ENCODE measurements around the gene ZNF768. TPM values are rescaled to one million over a fixed set of nuclear protein-coding genes. Genes with fewer than 3 reads are reported as not detected.
"Not testable (repeated sequence)": the region's sequence is repeated elsewhere in the genome, so short reads cannot be mapped to it uniquely, and the experiment has no call there.

ZNF768 gene
- total RNA-seq, 2 donors from 2014 or later, result 25.0 to 36.3 TPM

- no peaks in the 10 kb centered on the region for H3K36me3 ChIP-seq
- ATAC-seq (ENCODE audit: insufficient number of reproducible peaks, low FRiP score, low read depth), result no peak
- H3K27ac ChIP-seq, result no peak overlapping the region
- H3K4me3 ChIP-seq, result no peak overlapping the region
- no peaks in the 10 kb centered on the region for H3K9me3 ChIP-seq
- no peaks in the 10 kb centered on the region for H3K27me3 ChIP-seq (replicated peaks; ENCODE audit: insufficient read depth)
- TF ChIP-seq, protein P1, sequence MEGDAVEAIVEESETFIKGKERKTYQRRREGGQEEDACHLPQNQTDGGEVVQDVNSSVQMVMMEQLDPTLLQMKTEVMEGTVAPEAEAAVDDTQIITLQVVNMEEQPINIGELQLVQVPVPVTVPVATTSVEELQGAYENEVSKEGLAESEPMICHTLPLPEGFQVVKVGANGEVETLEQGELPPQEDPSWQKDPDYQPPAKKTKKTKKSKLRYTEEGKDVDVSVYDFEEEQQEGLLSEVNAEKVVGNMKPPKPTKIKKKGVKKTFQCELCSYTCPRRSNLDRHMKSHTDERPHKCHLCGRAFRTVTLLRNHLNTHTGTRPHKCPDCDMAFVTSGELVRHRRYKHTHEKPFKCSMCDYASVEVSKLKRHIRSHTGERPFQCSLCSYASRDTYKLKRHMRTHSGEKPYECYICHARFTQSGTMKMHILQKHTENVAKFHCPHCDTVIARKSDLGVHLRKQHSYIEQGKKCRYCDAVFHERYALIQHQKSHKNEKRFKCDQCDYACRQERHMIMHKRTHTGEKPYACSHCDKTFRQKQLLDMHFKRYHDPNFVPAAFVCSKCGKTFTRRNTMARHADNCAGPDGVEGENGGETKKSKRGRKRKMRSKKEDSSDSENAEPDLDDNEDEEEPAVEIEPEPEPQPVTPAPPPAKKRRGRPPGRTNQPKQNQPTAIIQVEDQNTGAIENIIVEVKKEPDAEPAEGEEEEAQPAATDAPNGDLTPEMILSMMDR (IDR thresholded peaks at IDR 0.05), result no peak
- H3K4me1 ChIP-seq (ENCODE audit: control insufficient read depth in 1 of 2, low read depth in 2 of 2), result no peaks in the 10 kb centered on the region
- DNase-seq (ENCODE audit: low spot score), result no peak
Measured at GRCh38 chr16:30484887-30485286, 41.5 kb downstream of the ZNF768 start.

DNA sequence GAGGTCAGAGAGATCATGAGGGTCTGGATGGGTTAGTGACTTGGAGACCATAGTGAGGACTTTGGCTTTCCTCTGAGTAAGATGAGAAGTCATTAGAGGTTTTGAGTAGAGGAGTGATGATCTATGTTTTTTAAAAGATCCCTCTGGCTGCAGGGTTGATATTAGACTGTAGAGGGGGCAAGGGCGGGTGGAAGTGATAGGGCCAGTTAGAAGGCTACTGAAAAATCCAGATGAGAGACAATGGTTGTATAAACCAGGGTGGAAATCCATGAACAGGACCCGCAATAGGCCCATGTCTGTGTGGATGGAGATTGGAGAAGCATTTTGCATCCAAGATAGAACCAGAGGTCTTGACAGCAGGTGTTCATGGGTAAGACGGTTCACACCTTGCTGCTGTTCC lies 44.0 kb downstream of the ZNF768 start:
- Histone ChIP-seq H3K4me3 (no peak overlapping the region), H3K9me3 (no peaks in the 10 kb centered on the region), H3K27ac (no peak overlapping the region), H3K4me1 (ENCODE audit: control insufficient read depth in 1 of 2, low read depth in 2 of 2) (no peaks in the 10 kb centered on the region), H3K36me3 (no peaks in the 10 kb centered on the region), H3K27me3 (replicated peaks; ENCODE audit: insufficient read depth) (no peaks in the 10 kb centered on the region)
- DNase-seq (ENCODE audit: low spot score), result no peak
- TF ChIP-seq, protein P1 (IDR thresholded peaks at IDR 0.05), result no peak
- ATAC-seq (ENCODE audit: insufficient number of reproducible peaks, low FRiP score, low read depth), result no peak

GRCh38 chr16:30481381-30481780 lies 45.0 kb downstream of the ZNF768 start:
- no peaks in the 10 kb centered on the region for H3K4me1 ChIP-seq (ENCODE audit: control insufficient read depth in 1 of 2, low read depth in 2 of 2)
- no peak for DNase-seq (ENCODE audit: low spot score)
- ATAC-seq (ENCODE audit: insufficient number of reproducible peaks, low FRiP score, low read depth), result no peak
- H3K9me3 ChIP-seq, result no peaks in the 10 kb centered on the region
- no peak overlapping the region for H3K27ac ChIP-seq
- H3K27me3 ChIP-seq (replicated peaks; ENCODE audit: insufficient read depth), result no peaks in the 10 kb centered on the region
- H3K4me3 ChIP-seq, result no peak overlapping the region
- no peaks in the 10 kb centered on the region for H3K36me3 ChIP-seq
- TF ChIP-seq, protein P1 (IDR thresholded peaks at IDR 0.05), result no peak

- Histone ChIP-seq H3K9me3 (no peaks in the 10 kb centered on the region), H3K36me3 (no peaks in the 10 kb centered on the region), H3K4me1 (ENCODE audit: control insufficient read depth in 1 of 2, low read depth in 2 of 2) (no peaks in the 10 kb centered on the region), H3K27ac (no peak overlapping the region), H3K27me3 (replicated peaks; ENCODE audit: insufficient read depth) (no peaks in the 10 kb centered on the region), H3K4me3 (no peak overlapping the region)
- ATAC-seq (ENCODE audit: insufficient number of reproducible peaks, low FRiP score, low read depth), result no peak
- TF ChIP-seq, protein P1 (IDR thresholded peaks at IDR 0.05), result no peak
- no peak for DNase-seq (ENCODE audit: low spot score)
Measured at GRCh38 chr16:30478766-30479478, 47.4 kb downstream of the ZNF768 start.

DNA sequence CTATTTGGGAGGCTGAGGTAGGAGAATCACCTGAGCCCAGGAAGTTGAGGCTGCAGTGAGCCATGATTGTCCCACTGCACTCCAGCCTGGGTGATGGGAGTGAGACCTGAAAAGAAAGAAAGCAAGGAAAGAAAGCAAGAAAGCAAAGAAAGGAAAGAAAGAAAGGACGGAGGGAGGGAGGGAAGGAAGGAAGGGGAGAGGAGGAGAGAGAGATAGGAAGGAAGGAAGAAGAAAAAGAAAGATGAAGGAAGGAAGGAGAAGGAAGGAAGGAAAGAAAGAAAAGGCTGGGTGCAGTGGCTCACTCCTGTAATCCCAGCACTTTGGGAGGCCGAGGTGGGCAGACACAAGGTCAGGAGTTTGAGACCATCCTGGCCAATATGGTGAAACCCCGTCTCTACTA lies 48.6 kb downstream of the ZNF768 start:
- not testable (repeated sequence) for DNase-seq (ENCODE audit: low spot score); ATAC-seq (ENCODE audit: insufficient number of reproducible peaks, low FRiP score, low read depth); H3K9me3 ChIP-seq; H3K4me3 ChIP-seq; H3K4me1 ChIP-seq (ENCODE audit: control insufficient read depth in 1 of 2, low read depth in 2 of 2); H3K27me3 ChIP-seq (replicated peaks; ENCODE audit: insufficient read depth); H3K27ac ChIP-seq; H3K36me3 ChIP-seq

DNA sequence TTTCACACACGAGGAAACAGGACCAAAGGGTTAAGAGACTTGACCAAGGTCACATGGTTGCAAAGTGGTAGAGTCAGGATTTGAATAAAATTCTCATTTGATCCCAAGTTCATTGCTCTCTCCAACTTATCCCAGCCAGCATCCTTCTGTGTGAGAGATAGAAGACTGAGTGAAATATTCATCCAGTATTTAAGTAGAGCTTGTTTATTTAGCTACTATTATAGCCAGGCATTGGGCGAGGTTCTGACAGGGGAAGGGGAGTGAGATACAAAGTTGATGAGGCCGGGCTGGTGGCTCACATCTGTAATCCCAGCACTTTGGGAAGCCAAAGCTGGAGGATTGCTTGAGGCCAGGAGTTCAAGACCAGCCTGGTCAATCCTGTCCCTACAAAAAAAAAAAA lies 49.4 kb downstream of the ZNF768 start:
- ATAC-seq (ENCODE audit: insufficient number of reproducible peaks, low FRiP score, low read depth) (no peak), DNase-seq (ENCODE audit: low spot score) (no peak)
- Histone ChIP-seq H3K27ac (no peak overlapping the region), H3K9me3 (no peaks in the 10 kb centered on the region), H3K27me3 (replicated peaks; ENCODE audit: insufficient read depth) (no peaks in the 10 kb centered on the region), H3K4me3 (no peak overlapping the region), H3K4me1 (ENCODE audit: control insufficient read depth in 1 of 2, low read depth in 2 of 2) (no peaks in the 10 kb centered on the region), H3K36me3 (no peaks in the 10 kb centered on the region)
- TF ChIP-seq, protein P1 (IDR thresholded peaks at IDR 0.05), result no peak

Data from thoracic aorta (tissue), 2 donors.